Astrocyte (in vitro differentiated cells and primary cell): ENCODE data around the gene RIBC2.

Experiments
- CTCF ChIP-seq: IDR thresholded peaks from 2 replicates; pipeline ENCODE4 v1.5.1; 2011; ENCODE audit warnings: low read depth, mild to moderate bottlenecking, inconsistent platforms, low read length, moderate library complexity; ENCODE audit not compliant: insufficient read depth
- EZH2 ChIP-seq: IDR thresholded peaks from 2 replicates; pipeline ENCODE4 v1.6.1; 2012; ENCODE audit warnings: mild to moderate bottlenecking, low read length, inconsistent platforms; ENCODE audit not compliant: insufficient read depth

GRCh38 chr22:45455621-45456020 lies 42.1 kb downstream of the RIBC2 start:
- TF ChIP-seq CTCF (no peak), EZH2 (no peak)
